GOT3 (cell line): ENCODE data around the gene KCNK4.

Experiments used
- DNase-seq: peaks from one replicate; lab custom pipeline; 2025; ENCODE audit warnings: mixed read lengths; lab: John Stamatoyannopoulos, UW

Gene KCNK4

DNA sequence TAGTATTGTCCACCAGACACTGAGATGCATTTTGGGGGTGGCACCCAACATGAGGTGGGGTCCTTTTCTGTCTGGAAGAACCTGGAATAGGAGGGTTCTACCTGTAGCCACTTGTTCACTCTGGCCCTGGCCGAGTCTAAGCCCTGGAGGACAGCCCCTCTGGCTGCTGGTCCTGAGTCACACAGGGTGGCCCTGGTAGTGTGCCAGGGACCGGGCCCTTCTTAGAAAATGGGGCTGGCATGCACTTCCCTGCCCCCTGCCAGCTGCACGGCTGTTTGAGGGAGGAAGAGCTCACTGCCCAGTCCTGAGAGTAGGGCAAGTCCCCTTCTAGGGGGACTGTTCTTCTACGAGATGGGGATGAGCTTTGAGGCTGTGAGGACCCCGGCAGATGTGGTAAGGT, 37.6 kb upstream of the KCNK4 start:
- DNase-seq: no peak

DNA sequence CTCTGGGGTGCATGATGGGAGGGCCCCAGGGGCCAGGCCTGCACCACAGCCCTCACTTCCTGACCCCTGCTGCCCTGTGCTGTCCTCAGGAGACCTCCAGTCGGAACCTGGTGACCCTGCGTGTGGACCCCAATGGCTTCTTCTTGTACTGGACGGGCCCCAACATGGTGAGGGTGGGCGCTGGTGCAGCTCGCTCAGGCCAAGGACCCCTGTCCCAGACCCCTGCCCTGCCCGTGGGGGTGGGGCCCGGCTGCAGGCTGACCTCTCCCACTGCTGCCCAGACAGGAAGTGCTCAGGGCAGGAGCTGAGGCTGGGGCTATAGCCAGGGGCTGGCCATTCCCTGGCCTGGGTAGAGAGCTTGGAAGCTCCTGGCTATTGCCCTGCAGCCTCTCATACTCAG, 36.8 kb upstream of the KCNK4 start:
- DNase-seq: no peak

DNA sequence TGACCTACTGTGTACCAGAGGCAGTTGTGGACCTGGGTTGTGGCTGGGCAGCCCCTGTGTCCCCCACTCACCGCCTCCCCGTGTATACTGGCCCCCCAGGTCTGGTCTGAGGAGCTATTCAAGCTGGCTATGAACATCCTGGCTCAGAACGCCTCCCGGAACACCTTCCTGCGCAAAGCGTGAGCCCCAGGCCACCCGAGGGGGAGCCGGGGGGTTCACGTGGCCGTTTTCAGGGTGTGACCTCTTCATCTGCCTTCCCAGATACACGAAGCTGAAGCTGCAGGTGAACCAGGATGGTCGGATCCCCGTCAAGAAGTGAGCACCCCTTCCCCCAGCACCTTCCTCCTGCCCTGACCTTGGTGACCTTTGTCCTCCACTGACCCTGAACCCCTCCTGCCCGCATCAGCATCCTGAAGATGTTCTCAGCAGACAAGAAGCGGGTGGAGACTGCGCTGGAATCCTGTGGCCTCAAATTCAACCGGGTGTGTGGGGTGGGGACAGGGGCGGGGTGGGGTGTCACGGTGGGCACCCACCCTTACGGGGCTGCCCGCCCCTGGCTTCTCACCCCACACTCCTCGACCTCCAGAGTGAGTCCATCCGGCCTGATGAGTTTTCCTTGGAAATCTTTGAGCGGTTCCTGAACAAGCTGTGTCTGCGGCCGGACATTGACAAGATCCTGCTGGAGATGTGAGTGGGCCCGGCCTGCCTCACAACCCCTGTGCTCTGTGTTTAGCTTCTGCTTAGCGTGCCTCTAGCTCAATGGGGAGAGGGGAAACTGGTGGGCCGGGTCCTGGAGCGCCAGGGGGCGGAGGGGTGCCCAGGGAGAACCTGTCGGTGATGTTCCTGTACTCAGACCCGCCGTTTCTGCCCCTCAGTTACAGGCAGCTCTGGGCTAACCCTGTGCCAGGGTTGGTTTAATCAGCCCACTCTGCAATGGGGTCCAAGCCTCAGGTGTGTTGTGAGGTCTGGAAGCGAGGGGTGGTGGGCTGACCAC, 35.7 kb upstream of the KCNK4 start:
- no peak for DNase-seq

DNA sequence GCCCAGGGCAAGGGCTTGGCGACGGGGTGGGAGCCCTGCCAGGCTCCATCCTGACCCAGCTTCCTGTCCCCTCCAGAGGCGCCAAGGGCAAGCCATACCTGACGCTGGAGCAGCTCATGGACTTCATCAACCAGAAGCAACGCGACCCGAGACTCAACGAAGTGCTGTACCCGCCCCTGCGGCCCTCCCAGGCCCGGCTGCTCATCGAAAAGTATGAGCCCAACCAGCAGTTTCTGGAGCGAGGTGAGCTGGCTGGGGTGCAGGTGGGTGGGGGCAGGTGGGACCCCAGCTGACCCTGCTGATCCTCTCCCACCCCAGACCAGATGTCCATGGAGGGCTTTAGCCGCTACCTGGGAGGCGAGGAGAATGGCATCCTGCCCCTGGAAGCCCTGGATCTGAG, 34.8 kb upstream of the KCNK4 start:
- DNase-seq: no peak

DNA sequence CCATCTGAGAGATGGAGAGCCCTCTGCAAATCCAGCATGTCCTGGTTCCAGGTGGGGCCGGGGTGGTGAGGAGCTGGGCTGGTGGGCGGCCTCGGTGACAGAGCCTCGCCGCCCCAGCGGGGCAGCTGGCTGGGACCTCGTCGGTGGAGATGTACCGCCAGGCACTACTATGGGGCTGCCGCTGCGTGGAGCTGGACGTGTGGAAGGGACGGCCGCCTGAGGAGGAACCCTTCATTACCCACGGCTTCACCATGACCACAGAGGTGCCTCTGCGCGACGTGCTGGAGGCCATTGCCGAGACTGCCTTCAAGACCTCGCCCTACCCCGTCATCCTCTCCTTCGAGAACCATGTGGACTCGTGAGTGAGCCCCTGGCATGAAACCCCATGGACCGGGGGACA, 32.7 kb upstream of the KCNK4 start:
- no peak for DNase-seq

DNA sequence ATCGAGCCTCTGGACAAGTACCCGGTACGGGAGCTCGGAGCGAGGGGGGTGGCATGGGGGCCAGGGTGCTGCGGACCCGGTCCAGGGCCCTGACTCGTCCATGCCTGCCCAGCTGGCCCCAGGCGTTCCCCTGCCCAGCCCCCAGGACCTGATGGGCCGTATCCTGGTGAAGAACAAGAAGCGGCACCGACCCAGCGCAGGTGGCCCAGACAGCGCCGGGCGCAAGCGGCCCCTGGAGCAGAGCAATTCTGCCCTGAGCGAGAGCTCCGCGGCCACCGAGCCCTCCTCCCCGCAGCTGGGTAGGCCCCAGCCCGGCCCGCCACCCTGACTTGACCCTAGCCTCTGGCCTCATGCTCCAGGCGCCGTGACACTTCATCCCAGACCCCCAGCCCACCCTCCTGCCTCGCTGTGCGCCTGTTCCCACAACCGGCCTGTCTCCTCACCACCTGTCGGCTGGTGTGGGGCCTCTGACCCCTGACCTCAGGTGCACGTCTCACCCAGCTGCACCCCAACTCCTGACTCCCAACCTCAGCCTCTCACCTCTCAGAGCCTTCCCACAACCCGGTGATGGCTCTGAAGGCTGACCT, 32.1 kb upstream of the KCNK4 start:
- no peak for DNase-seq

DNA sequence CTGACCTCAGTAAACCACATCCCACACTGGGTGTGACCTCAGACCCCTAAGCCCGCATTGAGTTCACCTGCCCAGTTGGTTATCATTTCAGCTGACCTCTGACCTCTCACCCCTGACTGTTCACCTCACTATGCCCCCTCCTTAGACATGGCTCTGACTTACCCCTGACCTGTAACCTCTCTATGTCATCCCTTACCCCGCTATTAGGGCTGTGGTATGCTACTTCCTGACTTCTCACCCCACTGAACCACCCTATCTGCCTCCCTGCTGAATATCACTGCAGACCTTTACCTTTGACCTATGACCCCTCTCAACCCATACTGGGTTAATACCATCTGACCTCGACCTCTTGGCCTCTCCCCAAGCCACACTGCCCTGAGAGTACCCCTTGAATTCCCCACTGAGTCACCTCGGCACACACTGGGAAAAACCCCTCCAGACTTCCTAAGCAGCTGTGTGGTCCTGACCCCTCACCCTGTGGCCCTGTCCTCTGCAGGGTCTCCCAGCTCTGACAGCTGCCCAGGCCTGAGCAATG, 31.5 kb upstream of the KCNK4 start:
- no peak for DNase-seq

DNA sequence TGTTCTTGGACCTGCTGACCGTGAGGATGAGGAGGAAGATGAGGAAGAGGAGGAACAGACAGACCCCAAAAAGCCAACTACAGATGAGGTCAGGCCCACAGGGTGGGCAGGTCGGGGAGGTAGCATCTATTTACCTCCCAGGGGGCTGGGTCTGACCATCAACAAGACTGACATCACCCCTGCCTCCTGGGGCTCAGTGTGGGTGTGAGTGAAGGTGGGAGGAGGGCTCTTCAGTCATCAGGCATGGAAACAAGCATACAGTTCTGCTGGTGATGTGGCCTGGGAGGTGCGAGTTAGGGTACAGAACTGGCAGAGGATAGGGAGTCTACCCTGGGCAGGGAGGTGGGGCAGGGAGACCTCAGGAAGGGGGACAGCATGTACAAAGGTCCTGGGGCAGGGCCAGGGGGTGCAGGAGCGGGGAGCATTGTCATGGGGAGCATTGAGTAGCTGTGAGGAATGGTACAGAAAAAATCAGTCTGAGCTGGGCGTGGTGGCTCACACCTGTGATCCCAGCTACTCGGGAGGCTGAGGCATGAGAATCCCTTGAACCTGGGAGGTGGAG, 30.9 kb upstream of the KCNK4 start:
- no peak for DNase-seq

DNA sequence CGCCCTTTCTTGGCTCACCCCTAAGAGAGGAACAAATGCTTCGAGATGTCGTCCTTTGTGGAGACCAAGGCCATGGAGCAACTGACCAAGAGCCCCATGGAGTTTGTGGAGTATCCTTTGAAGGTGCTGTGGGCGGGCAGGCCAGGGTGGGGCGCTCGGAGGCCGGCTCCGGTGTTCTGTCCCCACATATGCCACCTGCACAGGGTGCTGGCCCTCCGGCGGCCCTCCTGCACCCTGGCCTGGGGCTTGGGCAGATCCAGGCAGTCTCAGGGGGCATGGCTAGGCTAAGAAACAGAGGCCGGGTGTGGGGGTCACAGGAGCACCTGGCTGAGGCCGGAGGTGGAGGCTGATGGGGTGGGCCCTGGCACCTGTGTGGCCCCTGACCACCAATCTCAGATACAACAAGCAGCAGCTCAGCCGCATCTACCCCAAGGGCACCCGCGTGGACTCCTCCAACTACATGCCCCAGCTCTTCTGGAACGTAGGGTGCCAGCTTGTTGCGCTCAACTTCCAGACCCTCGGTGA, 29.5 kb upstream of the KCNK4 start:
- DNase-seq: no peak

DNA sequence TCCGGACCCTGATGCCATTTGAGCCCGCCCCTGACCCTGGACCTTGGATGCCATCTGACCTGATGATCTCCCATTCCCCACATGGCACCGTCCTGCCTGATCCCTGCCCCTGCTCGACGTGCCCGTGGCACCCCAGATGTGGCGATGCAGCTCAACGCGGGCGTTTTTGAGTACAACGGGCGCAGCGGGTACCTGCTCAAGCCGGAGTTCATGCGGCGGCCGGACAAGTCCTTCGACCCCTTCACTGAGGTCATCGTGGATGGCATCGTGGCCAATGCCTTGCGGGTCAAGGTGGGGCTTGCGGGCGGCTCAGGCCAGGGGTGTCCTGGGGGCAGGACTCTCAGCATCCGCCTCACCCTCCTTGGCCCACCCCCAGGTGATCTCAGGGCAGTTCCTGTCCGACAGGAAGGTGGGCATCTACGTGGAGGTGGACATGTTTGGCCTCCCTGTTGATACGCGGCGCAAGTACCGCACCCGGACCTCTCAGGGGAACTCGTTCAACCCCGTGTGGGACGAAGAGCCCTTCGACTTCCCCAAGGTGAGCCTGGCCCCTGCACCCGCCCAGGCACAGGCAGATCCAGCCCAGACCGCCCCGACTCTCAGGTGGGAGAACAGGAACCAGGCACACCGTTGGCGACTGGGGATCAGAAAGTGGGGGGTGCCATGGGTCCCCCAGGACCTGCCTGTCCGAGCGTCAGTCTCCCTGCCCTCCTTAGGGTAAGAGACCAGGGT, 28.7 kb upstream of the KCNK4 start:
- no peak for DNase-seq

DNA sequence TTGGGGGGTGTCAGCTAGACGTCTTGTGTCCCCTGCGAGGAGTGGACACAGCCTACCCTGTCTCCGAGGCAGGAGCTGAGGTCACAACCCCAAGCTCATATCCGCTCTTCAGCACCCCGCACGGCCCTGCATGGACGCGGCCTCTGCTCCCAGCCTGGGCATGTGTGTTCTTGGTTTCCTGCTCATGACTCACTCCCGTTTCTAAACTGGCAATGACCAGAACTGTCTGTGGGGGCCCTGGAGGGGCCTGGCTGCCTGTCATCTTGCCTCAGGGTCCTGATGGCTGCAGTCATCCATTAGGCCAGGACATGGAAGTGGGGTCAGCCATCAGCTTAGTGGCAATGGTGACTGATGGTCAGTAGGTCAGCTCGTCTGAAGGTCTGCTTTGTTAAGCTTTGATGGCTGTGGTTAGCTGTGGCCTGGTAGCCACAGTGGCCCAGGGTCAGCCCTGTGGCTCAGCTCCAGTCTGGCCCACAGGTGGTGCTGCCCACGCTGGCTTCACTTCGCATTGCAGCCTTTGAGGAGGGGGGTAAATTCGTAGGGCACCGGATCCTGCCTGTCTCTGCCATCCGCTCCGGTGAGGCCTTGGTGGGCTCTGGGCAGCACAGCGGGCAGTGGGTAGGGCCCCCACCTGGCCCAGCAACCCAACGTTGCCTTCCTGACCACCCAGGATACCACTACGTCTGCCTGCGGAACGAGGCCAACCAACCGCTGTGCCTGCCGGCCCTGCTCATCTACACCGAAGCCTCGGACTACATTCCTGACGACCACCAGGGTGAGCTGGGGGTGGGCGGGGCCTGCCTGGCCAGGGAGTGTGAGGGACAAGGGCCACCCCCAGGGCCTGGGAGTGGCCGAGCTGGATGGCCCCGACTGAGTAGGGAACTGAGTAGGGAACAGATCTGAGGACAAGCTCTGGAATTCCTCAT, 27.8 kb upstream of the KCNK4 start:
- DNase-seq: no peak

DNA sequence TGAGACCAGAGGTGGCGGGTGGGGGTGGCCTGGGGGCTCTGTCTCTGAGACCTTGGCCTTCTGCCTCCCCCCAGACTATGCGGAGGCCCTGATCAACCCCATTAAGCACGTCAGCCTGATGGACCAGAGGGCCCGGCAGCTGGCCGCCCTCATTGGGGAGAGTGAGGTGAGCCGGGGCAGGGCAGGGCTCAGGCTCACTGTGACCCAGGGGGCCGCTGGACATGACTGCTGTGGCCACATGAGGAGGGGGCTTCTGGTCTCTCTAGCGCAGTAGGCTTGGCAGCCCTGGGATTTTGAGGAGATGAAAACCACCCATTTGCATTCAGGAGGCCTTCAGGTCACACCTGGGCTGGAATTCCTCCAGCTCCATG, 27.2 kb upstream of the KCNK4 start:
- no peak for DNase-seq

DNA sequence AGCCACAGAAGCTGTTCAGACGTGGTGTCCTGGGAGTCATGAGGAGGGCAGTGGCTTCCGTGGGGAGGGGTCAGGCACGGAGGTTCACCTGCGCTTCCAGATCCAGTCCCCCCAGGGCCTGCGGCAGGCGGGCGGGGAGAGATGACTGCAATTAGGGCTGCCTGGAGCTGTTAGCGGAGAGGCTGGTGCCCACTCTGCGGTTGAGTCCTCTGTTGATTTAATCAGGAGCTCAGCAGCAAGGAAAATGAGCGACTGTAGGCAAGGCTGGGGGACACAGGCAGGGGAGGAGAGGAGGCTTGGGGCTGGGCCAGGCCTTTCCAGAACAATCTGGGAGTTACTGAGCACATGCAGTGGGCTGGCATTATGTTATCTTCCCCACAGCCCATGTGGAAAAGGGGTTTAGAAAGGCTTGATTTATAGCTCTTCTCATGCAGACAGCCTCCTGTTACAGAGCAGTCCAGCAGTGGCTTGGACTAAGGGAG, 26.7 kb upstream of the KCNK4 start:
- DNase-seq: no peak

DNA sequence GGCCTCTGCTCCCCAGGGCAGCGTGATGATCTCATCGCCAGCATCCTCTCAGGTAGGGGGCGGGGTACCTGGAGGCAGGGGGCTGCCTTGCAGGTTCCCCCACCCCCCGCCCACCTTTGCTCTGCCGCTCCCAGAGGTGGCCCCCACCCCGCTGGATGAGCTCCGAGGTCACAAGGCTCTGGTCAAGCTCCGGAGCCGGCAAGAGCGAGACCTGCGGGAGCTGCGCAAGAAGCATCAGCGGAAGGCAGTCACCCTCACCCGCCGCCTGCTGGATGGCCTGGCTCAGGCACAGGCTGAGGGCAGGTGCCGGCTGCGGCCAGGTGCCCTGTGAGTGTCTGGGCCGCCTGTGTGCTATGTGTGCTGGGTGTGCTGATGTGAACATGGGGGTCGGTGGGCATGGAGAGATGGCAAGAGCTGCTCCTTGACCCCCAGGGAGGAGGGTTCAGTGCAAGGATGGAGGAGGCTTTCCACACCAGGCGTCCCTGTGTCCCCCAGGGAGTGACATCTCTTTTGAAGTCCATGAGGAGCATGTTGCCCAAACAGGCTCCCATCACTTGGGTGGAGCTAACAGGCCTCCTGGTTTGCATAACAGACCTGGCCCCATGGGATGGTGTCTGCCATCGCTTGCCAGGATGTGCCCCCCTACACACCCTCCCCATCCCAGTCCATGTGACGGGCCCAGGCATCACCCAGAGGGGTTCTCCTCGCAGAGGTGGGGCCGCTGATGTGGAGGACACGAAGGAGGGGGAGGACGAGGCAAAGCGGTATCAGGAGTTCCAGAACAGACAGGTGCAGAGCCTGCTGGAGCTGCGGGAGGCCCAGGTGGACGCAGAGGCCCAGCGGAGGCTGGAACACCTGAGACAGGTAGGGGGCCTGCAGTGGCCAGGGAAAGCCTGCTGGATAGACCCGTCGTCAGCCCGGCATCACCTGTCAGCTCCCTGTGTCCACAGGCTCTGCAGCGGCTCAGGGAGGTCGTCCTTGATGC, 25.6 kb upstream of the KCNK4 start:
- no peak for DNase-seq

DNA sequence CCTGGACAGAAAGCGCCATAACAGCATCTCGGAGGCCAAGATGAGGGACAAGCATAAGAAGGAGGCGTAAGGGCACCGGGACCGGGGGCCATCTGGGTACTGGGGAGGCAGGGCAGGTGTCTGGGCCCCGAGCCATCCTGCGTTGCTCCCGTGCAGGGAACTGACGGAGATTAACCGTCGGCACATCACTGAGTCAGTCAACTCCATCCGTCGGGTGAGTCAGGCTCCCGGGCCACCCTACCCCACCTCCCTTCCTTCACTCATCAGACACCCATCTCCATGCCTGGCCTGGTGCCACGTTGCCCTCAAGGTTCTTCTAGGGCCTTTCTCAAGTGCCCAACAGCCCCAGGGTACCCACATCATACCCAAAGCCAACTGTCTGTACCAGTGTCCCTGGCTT, 24.8 kb upstream of the KCNK4 start:
- no peak for DNase-seq

DNA sequence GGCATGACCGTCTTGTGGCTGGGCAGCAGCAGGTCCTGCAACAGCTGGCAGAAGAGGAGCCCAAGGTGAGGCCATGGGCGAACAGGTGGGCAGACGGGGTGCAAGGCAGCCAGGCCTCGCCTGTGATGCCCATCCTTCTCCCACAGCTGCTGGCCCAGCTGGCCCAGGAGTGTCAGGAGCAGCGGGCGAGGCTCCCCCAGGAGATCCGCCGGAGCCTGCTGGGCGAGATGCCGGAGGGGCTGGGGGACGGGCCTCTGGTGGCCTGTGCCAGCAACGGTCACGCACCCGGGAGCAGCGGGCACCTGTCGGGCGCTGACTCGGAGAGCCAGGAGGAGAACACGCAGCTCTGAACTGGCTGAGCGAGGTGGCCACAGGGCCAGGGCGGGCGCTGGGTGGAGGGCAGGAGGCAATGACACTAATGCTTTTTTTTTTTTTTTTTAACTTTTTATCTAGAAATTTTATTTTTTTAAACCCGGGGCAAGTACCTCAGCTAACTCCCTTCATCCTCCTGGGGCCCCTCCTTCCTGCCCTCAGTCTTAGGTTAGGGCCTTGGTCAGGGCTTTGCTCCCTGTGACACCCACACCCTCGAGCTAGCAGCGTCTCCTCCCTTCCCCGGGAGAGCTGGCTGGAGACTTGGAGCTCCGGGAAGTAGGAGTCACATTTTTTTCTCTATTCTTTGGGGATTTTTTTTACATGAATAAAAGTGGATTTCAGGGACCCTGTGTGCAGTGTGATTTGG, 23.7 kb upstream of the KCNK4 start:
- DNase-seq: no peak

DNA sequence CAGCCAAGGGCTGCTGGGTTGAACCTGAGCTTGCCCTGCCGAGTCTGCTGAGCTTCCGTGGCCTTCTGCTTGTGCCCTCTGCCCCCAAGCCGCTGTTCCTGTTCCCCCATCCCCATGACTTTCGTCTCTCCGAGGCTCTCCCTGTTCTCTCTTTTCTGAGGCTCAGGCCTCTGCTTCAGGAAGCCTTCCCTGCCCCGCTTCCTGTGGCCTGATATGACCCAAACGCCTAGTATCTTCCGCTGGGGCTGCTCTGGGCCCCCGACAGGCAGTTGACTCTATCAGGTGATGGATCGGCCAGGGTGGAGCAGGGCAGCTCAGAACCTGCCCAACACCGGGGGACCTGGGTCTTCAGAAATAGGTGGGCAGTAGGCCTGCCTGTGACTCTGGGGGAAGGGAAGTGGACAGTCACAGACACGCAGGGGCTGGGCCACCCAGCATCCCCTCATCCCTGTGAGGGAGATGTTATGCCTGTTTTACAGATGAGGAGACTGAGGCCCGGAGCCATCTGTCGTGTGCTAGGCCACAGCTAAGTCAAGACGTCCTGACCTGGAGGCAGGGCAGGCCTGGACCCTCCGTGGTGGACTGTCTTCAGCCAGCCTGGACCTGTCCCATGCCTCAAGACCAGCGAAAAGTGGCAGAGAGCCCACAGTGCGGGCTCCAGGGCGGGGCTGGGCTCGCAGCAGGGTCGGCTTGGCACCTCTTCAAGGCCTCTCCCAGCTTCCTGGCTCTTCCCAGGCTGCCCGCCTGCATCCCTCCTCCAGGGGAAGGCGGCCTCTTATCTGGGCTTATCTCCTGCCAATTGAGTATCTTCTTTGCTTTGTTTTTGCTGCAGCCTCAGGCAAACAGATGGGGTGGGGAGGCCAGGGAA, 22.8 kb upstream of the KCNK4 start:
- DNase-seq: no peak
